ENCODE measurements around the gene DRC1.
A peak's percentile ranks its signal among the peaks of the same experiment; 100 is the strongest.

DRC1 gene

DNA sequence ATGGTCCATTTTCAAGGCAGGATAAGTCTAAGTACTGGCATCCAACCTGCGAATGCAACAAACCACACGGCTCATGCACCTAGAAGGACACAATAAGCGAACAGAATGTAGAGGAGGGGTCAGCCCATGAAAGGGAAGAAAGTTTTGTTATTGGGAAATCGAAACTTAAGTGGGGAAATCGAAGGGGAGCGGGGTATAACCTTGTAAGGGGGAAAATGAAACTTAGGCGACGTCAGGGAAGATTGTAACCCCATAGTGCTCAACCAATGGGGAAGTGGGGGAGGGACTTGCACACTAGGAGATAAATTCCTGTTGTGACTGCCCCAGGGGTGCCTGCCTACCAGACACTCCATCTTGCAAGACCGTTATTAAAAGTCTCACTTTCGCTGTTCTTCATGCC, 91.8 kb downstream of the DRC1 start:
- DNase-seq (ENCODE audit: low spot score), result no peak

DNA sequence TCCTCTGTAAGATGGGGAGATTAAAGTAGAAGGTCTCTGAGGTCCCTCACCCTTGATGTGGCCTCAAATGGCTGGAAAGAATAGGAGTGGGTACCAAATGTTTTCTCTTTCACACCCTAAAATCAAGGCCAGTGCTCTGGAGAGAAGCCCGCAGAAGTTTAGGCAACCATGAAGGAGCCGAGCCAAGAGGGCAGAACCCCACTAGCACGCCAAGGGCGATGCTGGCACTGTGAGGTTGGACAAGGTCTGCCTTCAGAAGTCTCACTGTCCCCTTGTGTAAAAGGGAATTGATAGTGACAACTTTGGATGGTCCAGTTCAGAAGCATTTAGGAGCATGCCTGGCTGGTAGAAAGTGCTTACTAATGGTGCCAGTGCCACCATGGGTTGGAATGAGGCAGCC, 92.5 kb downstream of the DRC1 start:
- no peak for DNase-seq (ENCODE audit: low spot score)

DNA sequence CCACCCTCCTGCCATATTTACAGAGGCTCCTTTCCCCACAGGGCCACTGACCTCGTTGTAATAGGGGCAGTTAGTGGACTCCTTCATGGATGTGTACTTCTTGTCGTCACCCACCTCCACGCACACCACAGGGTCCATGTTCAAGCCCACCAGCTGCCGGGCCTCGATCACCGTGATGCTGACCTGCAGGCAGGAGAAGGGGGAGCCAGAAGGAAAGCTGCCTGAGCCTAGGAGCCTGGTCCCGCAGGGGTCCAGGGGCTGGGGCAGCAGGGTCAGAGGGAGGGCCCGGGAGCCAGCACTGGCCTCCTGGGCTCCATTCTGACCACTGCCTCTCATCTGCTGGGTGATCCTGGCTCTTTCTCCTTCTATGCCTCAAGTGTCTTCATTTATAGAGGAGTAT, 93.2 kb downstream of the DRC1 start:
- DNase-seq (ENCODE audit: low spot score), result no peak

DNA sequence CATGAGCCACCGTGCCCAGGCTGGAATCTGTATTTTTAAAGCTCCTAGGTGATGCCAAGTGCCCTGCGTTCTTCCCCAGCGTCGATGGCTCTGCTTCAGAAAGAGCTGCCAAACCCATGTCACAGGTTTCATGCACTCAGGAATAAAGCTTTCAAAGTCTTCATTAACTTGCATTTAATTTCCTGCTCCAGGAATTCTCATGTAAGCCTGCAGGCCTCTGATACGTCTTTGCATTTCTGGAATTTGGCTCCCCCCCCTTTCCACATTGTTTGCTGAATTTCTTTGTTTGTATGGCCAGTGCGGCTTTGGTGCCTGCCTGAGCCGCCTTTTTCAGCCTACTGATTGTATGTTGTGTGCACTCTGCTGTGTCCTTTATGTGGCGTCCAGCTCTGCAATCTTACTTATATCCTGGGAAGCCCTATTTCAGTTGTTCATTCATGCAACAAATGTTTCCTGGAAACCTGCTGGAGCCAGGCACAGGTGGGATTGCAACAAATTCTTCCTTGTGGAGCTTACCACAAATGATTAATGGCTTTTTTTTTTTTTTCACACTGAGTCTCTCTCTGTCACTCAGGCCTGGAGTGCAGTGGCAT, 94.1 kb downstream of the DRC1 start:
- no peak for DNase-seq (ENCODE audit: low spot score)

DNA sequence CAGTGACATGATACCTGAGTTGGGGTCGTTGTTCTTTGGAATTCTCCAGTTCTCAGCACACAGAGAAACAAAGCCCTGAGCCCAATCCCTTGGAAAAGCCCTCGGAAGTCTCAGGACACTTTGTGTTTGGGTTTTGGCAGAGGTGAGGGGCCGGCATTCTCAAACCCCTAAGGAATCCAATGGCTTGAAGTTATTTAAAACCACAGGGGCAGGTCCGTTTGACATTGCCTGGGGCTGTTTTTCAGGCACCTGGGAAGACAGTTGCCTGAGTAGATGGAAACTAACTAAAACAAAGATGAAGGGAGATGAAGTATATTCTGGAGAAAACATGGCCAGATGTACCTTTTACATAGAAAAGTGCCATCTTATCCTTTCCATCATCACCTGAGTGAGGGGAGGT, 98.7 kb downstream of the DRC1 start:
- no peak for DNase-seq (ENCODE audit: low spot score)

DNA sequence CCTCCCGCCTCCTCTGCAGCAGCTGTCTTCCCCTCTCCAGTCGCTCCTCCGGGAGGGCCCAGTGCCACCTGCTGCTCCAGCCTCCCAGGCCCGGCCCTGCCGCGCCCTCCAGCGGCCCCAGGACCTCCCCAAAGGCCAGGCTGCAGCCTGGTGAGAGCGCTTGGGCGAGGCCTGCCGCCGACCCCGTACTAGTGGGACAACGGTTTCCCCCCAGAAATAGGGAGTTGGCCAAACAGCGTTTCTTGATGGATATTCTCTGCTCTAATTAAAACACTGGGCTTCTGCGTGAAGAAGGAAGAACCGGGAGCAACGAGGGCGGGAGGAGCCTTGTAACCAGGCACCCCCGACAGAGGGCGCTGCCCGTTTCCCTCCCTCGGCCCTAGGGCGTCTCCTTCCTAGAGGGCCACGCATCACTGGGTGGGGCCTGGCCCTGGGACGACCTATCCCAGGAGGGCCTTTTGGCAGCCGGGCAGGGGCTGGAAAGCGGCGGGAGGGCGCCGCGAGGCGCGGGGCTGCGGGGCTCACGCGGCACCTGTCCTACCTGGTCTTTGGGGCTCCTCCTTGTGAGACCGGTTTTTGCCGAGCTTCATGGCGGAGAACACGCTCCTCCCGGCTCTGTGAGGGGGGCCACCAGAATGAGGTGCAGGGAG, 101.6 kb downstream of the DRC1 start:
- DNase-seq (ENCODE audit: low spot score), result peak; percentile 59

DNA sequence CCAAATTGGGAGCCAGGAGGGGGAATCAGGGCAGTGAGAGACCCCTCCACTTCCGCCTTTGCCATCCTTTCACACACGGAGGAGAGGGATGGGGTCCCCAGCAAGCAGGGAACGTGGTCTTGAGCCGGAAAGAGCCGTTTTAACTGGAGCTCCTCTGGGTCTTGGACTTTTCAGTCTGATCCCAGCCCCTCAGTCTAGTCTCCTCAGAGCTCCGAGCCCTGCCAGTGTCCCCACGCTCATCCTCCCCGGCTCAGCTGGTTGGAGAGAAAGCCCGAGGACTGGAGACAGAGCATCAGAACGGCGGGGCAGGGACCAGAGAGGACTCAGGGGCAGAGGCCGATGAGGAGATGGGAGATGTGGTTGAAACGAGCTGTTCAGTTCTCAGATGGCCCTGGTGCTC, 102.3 kb downstream of the DRC1 start:
- DNase-seq (ENCODE audit: low spot score), result no peak

DNA sequence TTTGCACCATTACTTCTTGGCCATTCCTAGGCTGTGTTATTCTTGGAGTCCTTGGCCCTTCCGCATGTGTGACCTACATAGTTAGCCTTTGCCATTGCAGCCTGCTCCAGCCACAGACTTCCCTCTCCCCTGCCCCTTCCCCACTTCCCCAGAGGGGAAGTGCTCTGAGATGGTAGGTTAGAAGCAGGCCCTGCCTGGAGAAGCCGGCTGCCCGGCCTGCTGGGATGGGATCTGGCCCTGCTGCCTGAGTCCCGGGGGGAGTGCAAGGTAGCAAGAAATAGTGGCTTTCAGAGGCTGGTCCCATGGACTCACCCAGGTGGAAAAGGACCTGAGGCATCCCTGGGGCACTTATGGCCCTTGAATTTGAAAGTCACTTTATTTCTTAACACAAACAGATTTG, 104.6 kb downstream of the DRC1 start:
- no peak for DNase-seq (ENCODE audit: low spot score)

Data from Ammon's horn (tissue), 1 donor.